Caco-2 (cell line): Measurements from ENCODE around the gene IKZF1. TPM values are rescaled to one million over a fixed set of nuclear protein-coding genes. Genes with fewer than 3 reads are reported as not detected.
A peak's percentile ranks its signal among the peaks of the same experiment; 100 is the strongest.

Experiments
- BruUV-seq: library from RNA; stranded (reverse); fragments of 400-500 nt; replicated peaks from 2 replicates; lab custom pipeline; 2021; lab: Mats Ljungman, UMichigan
- CTCF ChIA-PET: fragments of 300-600 bp; sonication (Branson Sonifier 250); formaldehyde crosslinking; loops from one replicate; lab custom pipeline; 2022; ENCODE audit warnings: antibody characterized with exemption; lab: Charles Lee
- POLR2A ChIA-PET: fragments of 300-600 bp; sonication (Branson Sonifier 250); formaldehyde crosslinking; loops from one replicate; lab custom pipeline; 2022; ENCODE audit warnings: antibody characterized with exemption; lab: Charles Lee
- DNase-seq, 2 experiments: peaks; one replicate each; pipeline versions ENCODE4 v3.0.0 to v3.0.0-alpha.2; 2020 to 2022
- H3K27me3 ChIP-seq: replicated peaks from 2 replicates; pipeline ENCODE4 v1.6.0; 2011; ENCODE audit warnings: low read length; ENCODE audit not compliant: control insufficient read depth, insufficient read depth
- H3K36me3 ChIP-seq: 2 replicates; pipeline ENCODE4 v1.5.1; 2011; ENCODE audit warnings: low read length; ENCODE audit not compliant: control insufficient read depth, insufficient read depth
- H3K4me1 ChIP-seq: fragments of 250-450 bp; sonication (Bioruptor Pico); 2 replicates; pipeline ENCODE4 v1.5.1; 2020; ENCODE audit warnings: mild to moderate bottlenecking
- H3K4me3 ChIP-seq: 2 replicates; pipeline ENCODE4 v1.5.1; 2011; ENCODE audit warnings: low read depth, mild to moderate bottlenecking, control low read depth, low read length
- H3K9me3 ChIP-seq: fragments of 250-450 bp; sonication (Bioruptor Pico); 2 replicates; pipeline ENCODE4 v1.5.1; 2020; ENCODE audit warnings: mild to moderate bottlenecking, moderate library complexity
- H3K27ac Mint-ChIP-seq: one replicate; pipeline ENCODE4 v1.8.0; 2022; ENCODE audit warnings: mixed read lengths; ENCODE audit not compliant: unreplicated experiment
- H3K27me3 Mint-ChIP-seq: one replicate; pipeline ENCODE4 v1.8.0; 2022; ENCODE audit warnings: mixed read lengths; ENCODE audit not compliant: insufficient read depth, unreplicated experiment
- H3K36me3 Mint-ChIP-seq: one replicate; pipeline ENCODE4 v1.8.0; 2022; ENCODE audit warnings: mild to moderate bottlenecking, mixed read lengths; ENCODE audit not compliant: insufficient read depth, unreplicated experiment
- H3K4me1 Mint-ChIP-seq: one replicate; pipeline ENCODE4 v1.8.0; 2022; ENCODE audit warnings: low read depth, mixed read lengths; ENCODE audit not compliant: unreplicated experiment
- H3K4me3 Mint-ChIP-seq: one replicate; pipeline ENCODE4 v1.8.0; 2022; ENCODE audit warnings: mild to moderate bottlenecking, moderate library complexity, mixed read lengths; ENCODE audit not compliant: unreplicated experiment
- H3K9me3 Mint-ChIP-seq: one replicate; pipeline ENCODE4 v1.8.0; 2022; ENCODE audit warnings: mixed read lengths; ENCODE audit not compliant: unreplicated experiment
- intact Hi-C: fragments of 100-400 bp; cut with micrococcal nuclease; formaldehyde crosslinking; loops from one replicate; pipeline ENCODE4 v1.10.0; 2022; ENCODE audit not compliant: unreplicated experiment
- total RNA-seq: library from RNA; stranded (reverse); gene quantifications from 2 replicates; pipeline ENCODE4 v1.2.3, GENCODE V29; 2022
- TF ChIP-seq, protein P1 (sequence below), 2 experiments: fragments of 200-600 bp in 1 of 2; IDR thresholded peaks; 1 replicate in 1 of 2; 2 replicates in 1 of 2; pipeline versions ENCODE4 v1.5.1 to v1.8.0; 2011 to 2022; ENCODE audit warnings: antibody characterized with exemption in 1 of 2, control low read depth in 1 of 2, inconsistent platforms in 1 of 2, low read depth in 1 of 2, low read length in 1 of 2, mild to moderate bottlenecking in 1 of 2, moderate library complexity in 1 of 2; ENCODE audit not compliant: insufficient read depth in 1 of 2, severe bottlenecking in 1 of 2, unreplicated experiment in 1 of 2

Gene IKZF1
- total RNA-seq, 1 experiment from 2014 or later, result not detected

GRCh38 chr7:50367570-50367969 is 63.1 kb downstream of the IKZF1 start:
- no TSS peak for BruUV-seq
- no peaks in the 10 kb centered on the region for H3K4me1 Mint-ChIP-seq
- no peak overlapping the region for H3K27ac Mint-ChIP-seq
- TF ChIP-seq, protein P1, sequence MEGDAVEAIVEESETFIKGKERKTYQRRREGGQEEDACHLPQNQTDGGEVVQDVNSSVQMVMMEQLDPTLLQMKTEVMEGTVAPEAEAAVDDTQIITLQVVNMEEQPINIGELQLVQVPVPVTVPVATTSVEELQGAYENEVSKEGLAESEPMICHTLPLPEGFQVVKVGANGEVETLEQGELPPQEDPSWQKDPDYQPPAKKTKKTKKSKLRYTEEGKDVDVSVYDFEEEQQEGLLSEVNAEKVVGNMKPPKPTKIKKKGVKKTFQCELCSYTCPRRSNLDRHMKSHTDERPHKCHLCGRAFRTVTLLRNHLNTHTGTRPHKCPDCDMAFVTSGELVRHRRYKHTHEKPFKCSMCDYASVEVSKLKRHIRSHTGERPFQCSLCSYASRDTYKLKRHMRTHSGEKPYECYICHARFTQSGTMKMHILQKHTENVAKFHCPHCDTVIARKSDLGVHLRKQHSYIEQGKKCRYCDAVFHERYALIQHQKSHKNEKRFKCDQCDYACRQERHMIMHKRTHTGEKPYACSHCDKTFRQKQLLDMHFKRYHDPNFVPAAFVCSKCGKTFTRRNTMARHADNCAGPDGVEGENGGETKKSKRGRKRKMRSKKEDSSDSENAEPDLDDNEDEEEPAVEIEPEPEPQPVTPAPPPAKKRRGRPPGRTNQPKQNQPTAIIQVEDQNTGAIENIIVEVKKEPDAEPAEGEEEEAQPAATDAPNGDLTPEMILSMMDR (IDR thresholded peaks at IDR 0.05; ENCODE audit: insufficient read depth in 1 of 2, low read depth in 1 of 2, low read length in 1 of 2, severe bottlenecking in 1 of 2, unreplicated experiment in 1 of 2), result no peak
- intact Hi-C loops, result no loop called here
- H3K36me3 Mint-ChIP-seq, result no peaks in the 10 kb centered on the region
- peaks cover 12% of the 10 kb centered on the region for H3K9me3 Mint-ChIP-seq
- ChIA-PET POLR2A (no interaction called here), CTCF (no interaction called here)
- no peaks in the 10 kb centered on the region for H3K4me1 ChIP-seq
- H3K27me3 Mint-ChIP-seq, result peaks cover 15% of the 10 kb centered on the region
- H3K4me3 Mint-ChIP-seq, result no peak overlapping the region
- H3K4me3 ChIP-seq, result no peak overlapping the region
- no peaks in the 10 kb centered on the region for H3K27me3 ChIP-seq
- no peaks in the 10 kb centered on the region for H3K36me3 ChIP-seq
- DNase-seq, result no peak
- H3K9me3 ChIP-seq, result no peaks in the 10 kb centered on the region

- Histone ChIP-seq H3K36me3 (no peaks in the 10 kb centered on the region), H3K4me1 (no peaks in the 10 kb centered on the region), H3K27me3 (no peaks in the 10 kb centered on the region; the same call in 1 of the 2 replicates), H3K4me3 (no peak overlapping the region), H3K9me3 (no peaks in the 10 kb centered on the region)
- Mint-ChIP-seq H3K4me1 (no peaks in the 10 kb centered on the region), H3K9me3 (peaks cover 12% of the 10 kb centered on the region), H3K27ac (no peak overlapping the region), H3K36me3 (no peaks in the 10 kb centered on the region), H3K27me3 (peaks cover 10% of the 10 kb centered on the region), H3K4me3 (no peak overlapping the region)
- ChIA-PET POLR2A (no interaction called here), CTCF (no interaction called here)
- no TSS peak for BruUV-seq
- intact Hi-C loops, result no loop called here
- DNase-seq, result no peak
- TF ChIP-seq, protein P1 (IDR thresholded peaks at IDR 0.05; ENCODE audit: insufficient read depth in 1 of 2, low read depth in 1 of 2, low read length in 1 of 2, severe bottlenecking in 1 of 2, unreplicated experiment in 1 of 2), result no peak
Observed at GRCh38 chr7:50368366-50368765, 63.9 kb downstream of the IKZF1 start.

DNA sequence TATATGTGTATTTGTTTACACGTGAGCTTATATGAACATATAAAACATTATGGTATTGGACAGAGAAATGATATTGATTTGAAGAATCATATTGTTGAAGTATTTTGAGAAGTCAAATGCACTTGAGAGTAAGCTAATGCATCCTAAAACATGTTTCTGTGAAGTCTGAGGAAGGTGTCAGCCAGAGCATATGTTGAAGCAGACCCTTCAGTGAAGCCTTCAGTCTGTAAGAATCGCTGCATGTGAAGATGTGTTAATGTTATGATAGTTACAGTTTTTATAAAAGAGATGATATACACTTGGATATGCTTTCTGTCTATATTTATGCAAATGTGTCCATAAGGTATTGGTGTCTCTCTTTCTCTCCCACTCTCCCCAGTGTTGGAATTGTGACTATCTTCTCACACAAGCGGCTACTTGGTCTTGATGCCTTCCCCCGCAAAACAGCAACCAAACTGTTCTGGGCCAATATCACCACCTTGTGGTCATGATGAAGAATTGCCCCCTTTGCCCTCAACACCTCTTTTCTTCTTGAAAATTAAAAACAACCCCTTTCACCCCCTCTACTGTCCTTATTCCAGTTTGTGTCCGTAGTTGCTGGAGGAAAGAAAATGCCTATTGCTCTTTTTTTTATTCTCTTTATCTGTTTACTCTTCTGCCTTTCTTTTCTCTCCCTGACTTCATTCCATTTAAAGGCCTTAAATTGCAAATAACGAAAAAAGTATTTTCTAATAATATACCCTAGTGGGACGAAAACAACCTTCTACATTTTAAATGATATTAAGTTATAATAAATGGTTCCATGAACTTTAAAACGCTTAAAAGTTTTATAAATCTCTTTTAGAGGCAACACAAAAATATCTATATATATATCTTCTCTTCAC is 64.9 kb downstream of the IKZF1 start:
- Mint-ChIP-seq H3K27ac (no peak overlapping the region), H3K4me1 (no peaks in the 10 kb centered on the region), H3K36me3 (no peaks in the 10 kb centered on the region), H3K27me3 (peaks cover 10% of the 10 kb centered on the region), H3K9me3 (peaks cover 12% of the 10 kb centered on the region), H3K4me3 (no peak overlapping the region)
- no peaks in the 10 kb centered on the region for H3K4me1 ChIP-seq
- no peaks in the 10 kb centered on the region for H3K36me3 ChIP-seq
- no peak overlapping the region for H3K4me3 ChIP-seq
- ChIA-PET CTCF (no interaction called here), POLR2A (no interaction called here)
- no peaks in the 10 kb centered on the region; the same call in 1 of the 2 replicates for H3K27me3 ChIP-seq
- intact Hi-C loops, result loop anchor here (1.0 kb wide), 2 partner anchors 164 to 277 kb away; no protein-coding TSS in a partner anchor
- BruUV-seq, result no TSS peak
- TF ChIP-seq, protein P1 (IDR thresholded peaks at IDR 0.05; ENCODE audit: insufficient read depth in 1 of 2, low read depth in 1 of 2, low read length in 1 of 2, severe bottlenecking in 1 of 2, unreplicated experiment in 1 of 2), result peak; percentile 39 to 73
- DNase-seq, result peak in 1 of 2 experiments; percentile 40
- no peaks in the 10 kb centered on the region for H3K9me3 ChIP-seq
